HG03520 (cell line): Measurements from ENCODE around the gene HIVEP2.

ENCODE experiments used
- ATAC-seq: cut with Tn5 transposase; IDR thresholded peaks from one replicate; pipeline ENCODE4 v1.9.1; 2021; ENCODE audit warnings: mild to moderate bottlenecking, moderate library complexity; ENCODE audit not compliant: unreplicated experiment

HIVEP2 gene

GRCh38 chr6:142823256-142823902, 121.6 kb downstream of the HIVEP2 start:
- no peak for ATAC-seq

DNA sequence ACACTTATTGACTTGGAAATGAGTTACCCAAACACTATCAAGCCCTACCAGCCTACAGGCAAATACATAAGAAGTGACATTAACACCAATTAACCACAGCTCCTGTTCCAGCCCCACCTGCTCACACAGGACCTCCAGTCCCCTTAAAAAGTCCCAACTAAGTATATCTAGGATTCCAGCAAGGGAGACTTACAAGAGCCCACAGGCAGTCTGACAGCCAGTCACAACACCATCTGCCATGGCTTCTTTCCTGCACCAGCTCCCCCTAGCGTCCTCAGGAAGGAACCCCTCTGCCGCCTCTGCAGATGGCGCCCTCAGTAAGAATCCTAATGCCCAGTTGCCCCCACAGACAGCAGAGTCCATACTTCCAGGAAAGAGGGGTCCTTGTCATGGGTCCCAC, 122.1 kb downstream of the HIVEP2 start:
- no peak for ATAC-seq

DNA sequence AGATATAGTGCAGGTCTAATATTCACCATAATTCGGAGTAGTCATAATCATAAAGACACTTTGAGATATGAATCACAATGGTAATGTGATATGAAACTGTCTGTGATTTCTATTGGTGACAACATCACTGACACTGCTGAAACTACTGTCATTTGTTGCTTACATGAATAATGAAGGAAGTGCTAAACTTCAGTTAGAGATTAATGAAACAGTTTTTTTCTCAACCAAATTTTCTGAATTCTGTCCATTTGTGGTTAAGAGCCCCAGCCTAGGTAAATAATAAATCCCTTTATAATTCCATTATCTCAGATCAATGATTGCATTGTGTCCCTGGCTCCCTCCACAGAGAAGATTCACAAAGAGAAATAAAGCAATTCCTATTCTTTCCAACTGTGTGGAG, 122.6 kb downstream of the HIVEP2 start:
- peak; percentile 83 for ATAC-seq

- peak; percentile 1 for ATAC-seq
Observed at GRCh38 chr6:142821860-142822259, 123.1 kb downstream of the HIVEP2 start.

DNA sequence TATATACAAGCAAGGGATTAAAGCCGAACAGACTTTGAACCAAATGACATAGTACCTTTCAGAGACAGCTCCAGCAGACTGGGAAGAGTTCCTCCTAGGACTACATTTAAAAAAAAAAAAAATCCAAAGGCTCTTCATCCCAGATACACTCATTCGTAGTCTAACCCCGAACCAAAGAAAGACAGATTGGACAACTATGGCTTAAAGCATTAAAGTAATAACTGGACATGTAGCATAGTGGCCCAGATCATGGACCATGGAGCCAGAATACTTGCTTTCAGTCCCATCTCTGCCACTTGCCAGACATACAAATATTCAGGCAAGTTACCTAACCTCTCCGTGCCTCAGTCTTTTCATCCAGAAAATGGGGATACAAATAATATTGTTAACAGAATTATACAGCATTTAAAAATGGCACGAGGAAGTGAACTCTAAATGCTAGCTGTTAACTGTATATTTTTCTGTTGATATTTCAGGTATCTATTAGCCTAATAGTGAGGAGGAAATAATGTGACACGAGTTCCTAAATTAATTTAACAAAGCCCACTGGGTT, 123.7 kb downstream of the HIVEP2 start:
- no peak for ATAC-seq

DNA sequence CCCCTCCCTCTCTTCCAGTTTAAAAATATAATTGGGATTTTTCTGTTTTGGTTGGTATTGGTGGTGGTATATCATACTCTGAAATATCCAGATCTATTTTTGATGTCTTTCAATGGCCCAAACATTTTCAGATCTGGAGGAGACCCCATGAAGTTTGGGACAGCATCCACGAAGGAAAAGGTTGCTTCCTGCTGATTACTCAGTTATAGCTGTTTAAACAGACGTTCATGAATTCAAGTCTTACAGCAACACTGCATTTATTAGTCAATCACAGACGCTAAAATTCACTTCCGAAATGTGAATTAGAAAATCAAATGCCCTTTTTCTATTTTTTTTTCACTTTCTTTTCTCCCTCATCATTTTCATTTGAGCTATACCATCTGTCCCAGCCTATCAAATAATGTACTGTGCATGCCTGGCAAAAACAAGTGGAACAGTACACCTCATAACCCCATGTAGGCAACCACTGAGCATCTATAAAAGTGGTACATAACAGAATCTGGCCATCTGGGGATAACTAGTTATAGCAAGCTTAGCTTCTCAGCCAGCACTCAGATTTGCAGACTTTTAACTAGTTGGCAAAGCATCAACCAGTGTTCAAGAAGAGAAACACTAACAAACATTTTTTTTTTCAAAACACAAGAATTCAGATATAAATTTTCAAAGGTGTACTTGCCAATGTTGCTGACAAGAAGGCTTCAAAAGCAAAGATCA, 124.5 kb downstream of the HIVEP2 start:
- no peak for ATAC-seq

DNA sequence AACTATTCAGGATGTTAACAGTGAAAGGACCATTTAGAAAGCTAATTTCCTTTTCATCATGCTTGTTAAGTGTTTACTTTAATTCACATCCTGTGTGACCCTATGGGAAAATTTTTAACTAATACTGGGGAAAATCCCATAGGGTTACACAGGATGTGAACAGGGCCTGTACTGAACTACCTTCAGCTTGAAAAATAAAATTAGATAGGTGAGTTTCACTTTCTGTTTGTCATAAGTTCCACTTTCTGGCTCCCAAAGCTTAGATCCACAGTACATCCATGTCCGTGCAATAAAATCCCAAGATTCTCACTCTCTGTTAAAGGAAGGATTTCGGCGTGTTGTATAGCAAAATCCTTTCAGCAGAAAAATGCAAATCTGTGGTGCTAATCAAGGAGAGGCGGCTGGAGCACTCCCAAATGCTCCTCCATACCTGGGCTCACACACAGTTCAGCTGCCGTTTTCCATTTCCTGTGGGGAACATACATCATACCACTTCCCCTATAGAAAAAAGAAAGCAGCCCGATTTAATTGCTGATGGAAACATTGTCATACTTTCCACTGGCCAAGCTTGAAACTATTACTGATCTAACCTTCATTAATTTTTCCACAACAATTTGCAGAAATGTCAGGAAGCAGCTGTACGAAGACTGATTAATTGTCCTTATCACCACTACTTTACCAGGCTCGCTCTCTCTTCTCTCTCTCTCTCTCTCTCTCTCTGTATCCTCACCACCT, 125.2 kb downstream of the HIVEP2 start:
- peak; percentile 56 for ATAC-seq

- no peak for ATAC-seq
Observed at GRCh38 chr6:142816486-142816885, 128.5 kb downstream of the HIVEP2 start.

DNA sequence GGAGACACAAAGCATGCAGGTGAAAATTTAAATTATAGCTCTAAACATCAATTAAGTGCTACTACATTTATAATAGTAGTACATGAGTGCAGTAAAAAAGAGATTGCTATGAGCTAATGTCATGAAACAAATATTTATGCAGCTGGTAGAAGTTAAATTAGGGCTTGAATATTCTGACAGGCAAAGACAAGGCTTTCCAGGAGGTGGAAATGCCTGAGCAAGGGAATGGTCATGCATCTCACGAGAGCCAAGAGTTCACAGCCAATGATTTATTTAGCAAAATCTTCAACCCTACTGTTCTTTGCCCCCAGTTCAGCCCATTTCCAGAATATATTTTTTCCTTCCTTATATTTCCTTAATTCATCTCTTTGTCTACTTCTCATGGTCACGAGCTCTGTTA, 128.9 kb downstream of the HIVEP2 start:
- no peak for ATAC-seq

DNA sequence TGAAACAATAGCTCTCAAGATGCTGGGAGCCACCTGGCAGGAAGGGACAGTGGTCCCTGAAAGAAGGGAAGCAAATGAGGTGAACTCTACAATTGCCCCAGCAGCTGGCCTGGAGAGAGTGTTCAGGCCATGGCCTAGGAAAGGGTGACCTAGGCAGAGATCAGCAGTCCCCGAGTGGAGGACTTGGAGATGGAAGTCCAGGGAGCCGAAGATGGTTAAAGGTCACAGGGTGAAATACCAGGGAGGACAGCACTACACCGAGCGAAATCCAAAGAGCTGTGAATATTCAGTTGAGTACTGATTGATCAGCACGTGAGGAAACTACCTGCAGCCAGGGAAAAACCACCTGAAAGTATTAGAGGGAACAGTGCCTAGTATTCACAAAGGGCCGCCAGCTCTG, 133.1 kb downstream of the HIVEP2 start:
- no peak for ATAC-seq

DNA sequence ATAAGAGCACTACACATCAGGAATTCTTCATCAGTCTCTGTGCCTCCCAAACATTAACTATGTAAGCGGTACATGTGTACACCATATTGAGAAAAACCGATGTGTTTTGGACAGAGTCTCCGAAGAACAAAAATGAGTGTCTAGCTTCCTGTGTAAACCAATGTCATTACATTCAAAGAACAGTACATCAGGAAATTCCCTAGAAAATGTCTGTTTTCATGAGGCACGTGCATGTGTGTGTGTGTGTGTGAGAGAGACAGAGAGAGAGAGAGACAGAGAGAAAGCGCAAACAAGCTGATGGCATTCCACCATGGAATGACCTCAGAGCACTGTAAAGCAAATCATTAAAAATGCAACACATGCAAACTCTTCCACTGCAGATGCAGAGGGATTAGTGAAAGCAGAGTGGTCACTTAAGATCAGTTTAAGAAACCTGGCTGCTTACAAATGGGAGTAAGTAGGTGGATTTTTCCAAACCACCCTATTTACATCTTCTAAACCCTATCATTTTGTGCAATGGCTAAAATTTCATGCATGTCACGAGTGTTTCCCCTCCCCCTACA, 133.9 kb downstream of the HIVEP2 start:
- ATAC-seq: no peak

- ATAC-seq: no peak
Observed at GRCh38 chr6:142809947-142810346, 135.0 kb downstream of the HIVEP2 start.

- ATAC-seq: no peak
Observed at GRCh38 chr6:142808405-142809061, 136.4 kb downstream of the HIVEP2 start.

DNA sequence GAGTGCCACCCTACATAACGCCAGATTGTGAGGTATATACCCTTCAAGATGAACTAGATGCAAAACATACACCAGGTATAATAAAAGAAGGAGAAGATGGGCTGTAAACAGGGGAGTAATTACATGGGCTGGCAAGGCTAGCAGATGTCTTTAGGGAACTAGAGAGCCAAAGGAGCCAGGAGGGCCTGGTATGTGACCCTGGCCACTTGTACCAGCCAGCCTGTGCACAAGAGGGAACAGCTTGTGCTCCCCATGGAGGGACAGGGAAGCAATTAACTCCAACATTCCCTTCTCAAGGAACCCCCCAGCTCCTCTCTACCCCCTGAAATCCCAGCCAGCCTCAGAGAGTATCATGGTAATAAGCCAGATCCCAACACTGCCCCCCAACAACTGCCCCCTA, 139.9 kb downstream of the HIVEP2 start:
- no peak for ATAC-seq

GRCh38 chr6:142804490-142804889, 140.5 kb downstream of the HIVEP2 start:
- no peak for ATAC-seq

GRCh38 chr6:142803495-142804058, 141.4 kb downstream of the HIVEP2 start:
- no peak for ATAC-seq

DNA sequence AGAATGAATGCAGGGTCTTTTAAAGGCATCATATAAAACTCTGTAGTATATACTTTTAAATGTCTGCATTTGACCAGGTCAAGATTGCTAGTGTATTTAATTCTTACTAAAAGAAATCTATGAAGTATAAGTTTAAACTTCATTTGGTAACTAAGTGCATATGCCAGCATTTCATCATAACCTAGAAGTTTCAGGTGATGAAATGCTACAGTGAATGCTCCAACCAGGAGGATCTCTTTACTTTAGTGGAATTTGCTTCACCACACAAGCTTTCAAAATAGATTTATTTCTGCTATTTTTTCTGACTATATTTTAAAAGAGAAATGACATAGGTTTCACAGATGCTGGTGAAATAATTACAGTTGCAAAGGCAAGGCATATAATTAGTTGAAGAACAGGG, 141.9 kb downstream of the HIVEP2 start:
- ATAC-seq: no peak

DNA sequence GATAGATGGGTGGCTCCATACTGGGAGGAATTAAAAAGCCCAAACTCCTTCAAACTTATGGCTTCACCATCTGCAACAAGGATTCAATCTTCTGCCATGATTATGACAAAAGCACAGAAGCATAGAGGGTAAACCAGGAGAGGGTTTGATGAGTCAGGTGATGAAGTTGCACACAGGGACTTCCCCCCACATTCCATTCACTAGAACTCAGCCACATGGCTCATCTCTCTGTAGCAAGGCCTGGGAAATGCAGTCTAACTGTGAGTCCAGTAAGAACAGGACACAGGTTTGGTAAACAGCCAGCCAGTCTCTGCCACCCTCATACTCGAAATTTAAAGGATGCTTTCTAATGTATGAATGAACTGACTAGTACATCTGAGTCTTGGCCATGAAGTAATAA, 142.9 kb downstream of the HIVEP2 start:
- ATAC-seq: no peak

GRCh38 chr6:142800240-142800639, 144.7 kb downstream of the HIVEP2 start:
- no peak for ATAC-seq

DNA sequence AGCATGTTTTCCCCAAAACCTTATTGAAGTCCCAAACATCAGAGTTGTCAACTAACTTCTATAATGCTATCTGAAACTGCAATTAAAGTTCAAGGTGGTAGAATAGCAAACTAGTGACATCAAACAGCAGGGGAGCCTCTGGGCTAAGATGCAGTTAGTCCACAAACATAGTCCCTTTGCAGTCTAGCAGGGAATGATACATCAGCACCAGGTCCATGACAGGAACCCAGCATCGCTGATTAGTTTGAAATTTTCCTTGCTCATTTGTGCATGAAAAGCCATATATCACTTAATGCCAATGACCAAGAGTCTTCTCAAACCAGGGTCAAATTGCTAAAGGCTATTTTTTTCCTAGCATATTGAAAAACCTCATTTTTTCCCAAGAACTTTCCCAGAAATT, 145.3 kb downstream of the HIVEP2 start:
- no peak for ATAC-seq

- ATAC-seq: no peak
Observed at GRCh38 chr6:142797159-142797558, 147.8 kb downstream of the HIVEP2 start.
